ENCODE data around the gene BAIAP2. TPM values are rescaled to one million over a fixed set of nuclear protein-coding genes. Genes with fewer than 3 reads are reported as not detected.

BAIAP2 gene
- polyA plus RNA-seq, 3 donors: 8.6 to 17.0 (median 11.2) TPM

- H4K20me1 ChIP-seq (ENCODE audit: insufficient read depth, low read length): no peaks in the 10 kb centered on the region
- no peaks in the 10 kb centered on the region for H3K9me3 ChIP-seq (replicated peaks in 1 of 2; ENCODE audit: control insufficient read depth in 1 of 2, insufficient read depth in 1 of 2, low read length in 2 of 2)
- intact Hi-C loops (cut with micrococcal nuclease): no loop called here
- no peaks in the 10 kb centered on the region for H3K4me1 ChIP-seq (ENCODE audit: control insufficient read depth in 1 of 2, insufficient read depth in 2 of 2, low read length in 2 of 2)
- TF ChIP-seq, protein P1, sequence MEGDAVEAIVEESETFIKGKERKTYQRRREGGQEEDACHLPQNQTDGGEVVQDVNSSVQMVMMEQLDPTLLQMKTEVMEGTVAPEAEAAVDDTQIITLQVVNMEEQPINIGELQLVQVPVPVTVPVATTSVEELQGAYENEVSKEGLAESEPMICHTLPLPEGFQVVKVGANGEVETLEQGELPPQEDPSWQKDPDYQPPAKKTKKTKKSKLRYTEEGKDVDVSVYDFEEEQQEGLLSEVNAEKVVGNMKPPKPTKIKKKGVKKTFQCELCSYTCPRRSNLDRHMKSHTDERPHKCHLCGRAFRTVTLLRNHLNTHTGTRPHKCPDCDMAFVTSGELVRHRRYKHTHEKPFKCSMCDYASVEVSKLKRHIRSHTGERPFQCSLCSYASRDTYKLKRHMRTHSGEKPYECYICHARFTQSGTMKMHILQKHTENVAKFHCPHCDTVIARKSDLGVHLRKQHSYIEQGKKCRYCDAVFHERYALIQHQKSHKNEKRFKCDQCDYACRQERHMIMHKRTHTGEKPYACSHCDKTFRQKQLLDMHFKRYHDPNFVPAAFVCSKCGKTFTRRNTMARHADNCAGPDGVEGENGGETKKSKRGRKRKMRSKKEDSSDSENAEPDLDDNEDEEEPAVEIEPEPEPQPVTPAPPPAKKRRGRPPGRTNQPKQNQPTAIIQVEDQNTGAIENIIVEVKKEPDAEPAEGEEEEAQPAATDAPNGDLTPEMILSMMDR (IDR thresholded peaks at IDR 0.05): no peak
- Mint-ChIP-seq H3K27me3 (ENCODE audit: low read depth in 3 of 3) (peaks cover 6 to 7% (median 6%) of the 10 kb centered on the region in 3 donors), H3K36me3 (no peaks in the 10 kb centered on the region), H3K4me3 (no peak overlapping the region), H3K4me1 (peaks cover 5% of the 10 kb centered on the region), H3K9me3 (peaks cover 0 to 2% (median 0%) of the 10 kb centered on the region in 7 donors), H3K27ac (peak overlapping the region in 1 of 7 donors; percentile 70)
- no peak for DNase-seq
- no peak overlapping the region for H3K27ac ChIP-seq (ENCODE audit: low read depth in 1 of 2, low read length in 2 of 2)
- H3K36me3 ChIP-seq (replicated peaks in 1 of 2; ENCODE audit: control insufficient read depth in 1 of 2, insufficient read depth in 2 of 2, low read length in 2 of 2): no peaks in the 10 kb centered on the region
- H2AFZ ChIP-seq (ENCODE audit: insufficient read depth, low read depth, low read length, poor library complexity, severe bottlenecking): no peak overlapping the region
- H3K79me2 ChIP-seq (ENCODE audit: insufficient read depth, low read length): no peaks in the 10 kb centered on the region
- 95% methylated on average over 18 of the region's 25 CpGs for WGBS (ENCODE audit: insufficient coverage)
- no peak overlapping the region for H3K4me3 ChIP-seq (replicated peaks in 1 of 3; ENCODE audit: low read depth in 2 of 3, low read length in 3 of 3)
- H3K4me2 ChIP-seq (replicated peaks; ENCODE audit: extremely low read depth, low read length, poor library complexity, severe bottlenecking): no peak overlapping the region
- H3K9ac ChIP-seq (ENCODE audit: insufficient read depth, low read length, poor library complexity, severe bottlenecking): no peak overlapping the region
- H3K27me3 ChIP-seq (ENCODE audit: control insufficient read depth in 2 of 2, insufficient read depth in 2 of 2, low read length in 2 of 2): no peaks in the 10 kb centered on the region
These were observed 35.7 kb downstream of the BAIAP2 start for GRCh38 chr17:81070541-81071246.

DNA sequence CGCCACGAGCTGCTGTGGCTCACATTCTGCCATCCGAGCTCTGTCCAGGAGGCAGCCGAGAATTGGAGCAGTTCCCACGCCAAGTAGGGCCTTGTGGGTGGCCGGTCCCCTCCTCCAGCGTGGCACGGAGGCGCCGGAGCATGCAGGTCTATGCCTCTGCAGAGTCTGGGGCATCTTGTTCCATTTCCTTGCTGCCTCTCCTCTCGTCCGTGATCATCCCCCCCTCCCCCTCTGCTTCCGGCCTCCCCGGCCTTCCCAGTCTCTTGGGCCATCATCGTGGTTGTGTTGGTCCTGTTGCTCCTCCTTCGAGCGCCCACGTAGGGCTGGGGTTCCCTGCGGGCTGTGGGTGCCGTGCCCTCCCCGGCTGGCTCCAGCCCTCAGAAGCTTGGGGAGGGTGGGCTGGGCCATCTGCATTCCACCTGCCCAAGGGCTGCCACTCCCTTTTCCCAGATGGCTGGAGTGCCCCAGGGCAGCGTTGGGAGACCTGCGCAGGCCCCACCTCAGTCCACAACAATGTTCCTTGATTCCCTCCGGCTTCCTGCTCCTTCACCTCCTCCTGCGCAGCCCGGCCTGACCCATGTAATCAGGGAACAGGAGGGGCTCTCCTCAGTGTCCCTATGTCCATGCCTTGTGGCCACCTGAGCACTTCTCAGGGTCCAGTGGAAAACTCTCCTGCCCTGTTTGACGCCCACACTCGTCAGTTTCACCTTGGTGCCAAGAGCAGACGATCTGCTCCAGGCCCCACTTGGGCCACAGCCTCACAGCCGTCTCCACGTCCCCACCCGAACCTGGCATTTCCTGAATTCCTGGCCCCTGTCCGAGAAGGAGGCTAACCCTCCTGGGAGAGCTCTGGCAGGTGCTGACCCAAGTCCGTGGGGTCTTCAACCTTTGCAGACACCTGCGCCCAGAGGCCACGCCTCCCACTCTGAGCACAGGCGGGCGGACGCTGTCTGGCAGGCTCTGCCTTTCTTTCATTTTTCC, 37.1 kb downstream of the BAIAP2 start:
- Histone ChIP-seq H2AFZ (ENCODE audit: insufficient read depth, low read depth, low read length, poor library complexity, severe bottlenecking) (no peak overlapping the region), H3K36me3 (replicated peaks in 1 of 2; ENCODE audit: control insufficient read depth in 1 of 2, insufficient read depth in 2 of 2, low read length in 2 of 2) (no peaks in the 10 kb centered on the region), H3K9me3 (replicated peaks in 1 of 2; ENCODE audit: control insufficient read depth in 1 of 2, insufficient read depth in 1 of 2, low read length in 2 of 2) (no peaks in the 10 kb centered on the region), H3K9ac (ENCODE audit: insufficient read depth, low read length, poor library complexity, severe bottlenecking) (no peak overlapping the region), H4K20me1 (ENCODE audit: insufficient read depth, low read length) (peaks cover 5% of the 10 kb centered on the region), H3K4me2 (replicated peaks; ENCODE audit: extremely low read depth, low read length, poor library complexity, severe bottlenecking) (no peak overlapping the region), H3K27ac (ENCODE audit: low read depth in 1 of 2, low read length in 2 of 2) (no peak overlapping the region), H3K4me1 (ENCODE audit: control insufficient read depth in 1 of 2, insufficient read depth in 2 of 2, low read length in 2 of 2) (no peaks in the 10 kb centered on the region), H3K4me3 (replicated peaks in 1 of 3; ENCODE audit: low read depth in 2 of 3, low read length in 3 of 3) (no peak overlapping the region), H3K27me3 (ENCODE audit: control insufficient read depth in 2 of 2, insufficient read depth in 2 of 2, low read length in 2 of 2) (no peaks in the 10 kb centered on the region), H3K79me2 (ENCODE audit: insufficient read depth, low read length) (no peaks in the 10 kb centered on the region)
- TF ChIP-seq, protein P1 (IDR thresholded peaks at IDR 0.05): no peak
- Mint-ChIP-seq H3K27me3 (ENCODE audit: low read depth in 3 of 3) (peaks cover 6 to 7% (median 6%) of the 10 kb centered on the region in 3 donors), H3K27ac (no peak overlapping the region), H3K4me3 (no peak overlapping the region), H3K36me3 (no peaks in the 10 kb centered on the region), H3K9me3 (peaks cover 0 to 2% (median 0%) of the 10 kb centered on the region in 7 donors), H3K4me1 (peaks cover 5% of the 10 kb centered on the region)
- intact Hi-C loops (cut with micrococcal nuclease): no loop called here
- no peak for DNase-seq
- WGBS (ENCODE audit: insufficient coverage): 95% methylated on average over 32 of the region's 39 CpGs
